ENCODE measurements around the gene PGM2.
"Not testable (repeated sequence)": the region's sequence is repeated elsewhere in the genome, so short reads cannot be mapped to it uniquely, and the experiment has no call there.

Gene PGM2

GRCh38 chr4:37799941-37800554 lies 26.4 kb upstream of the PGM2 start:
- H3K4me3 ChIP-seq (ENCODE audit: low read length): no peak overlapping the region

DNA sequence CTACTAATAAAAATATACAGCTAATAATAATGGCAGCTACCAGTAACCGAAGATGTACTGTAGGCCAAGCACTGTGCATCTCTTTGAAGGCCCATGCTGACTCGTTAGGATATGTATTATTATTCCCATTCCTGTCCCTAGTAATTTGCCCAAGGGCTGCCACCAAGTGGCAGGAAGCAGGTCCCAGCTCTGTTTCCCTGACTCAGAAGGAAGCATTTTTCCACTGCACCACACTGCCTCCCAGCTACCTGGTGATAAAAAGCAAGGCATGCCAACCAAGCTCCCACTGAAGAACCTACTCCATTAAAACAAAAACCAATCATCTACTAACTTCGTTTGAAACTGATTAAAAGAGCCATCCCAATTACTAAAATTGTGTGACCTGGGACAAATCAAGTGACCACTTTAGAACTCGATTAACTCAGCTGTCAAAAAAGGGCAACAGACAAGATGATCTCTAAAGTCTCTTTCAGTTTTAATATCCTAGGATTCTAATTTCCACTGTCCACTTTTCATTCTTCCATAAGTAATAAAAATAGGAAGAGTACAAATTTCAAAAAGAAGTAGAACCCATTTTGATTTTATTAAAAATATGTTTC lies 24.3 kb upstream of the PGM2 start:
- no peak for TF ChIP-seq ZNF274 (IDR thresholded peaks at IDR 0.05; ENCODE audit: low read depth, low read length)
- no peak overlapping the region for H3K4me3 ChIP-seq (ENCODE audit: low read length)

More at GRCh38 chr4:37799941-37800554, 26.4 kb upstream of the PGM2 start:
- no peak for TF ChIP-seq ZNF274 (IDR thresholded peaks at IDR 0.05; ENCODE audit: low read depth, low read length)

- no peak overlapping the region for H3K4me3 ChIP-seq (ENCODE audit: low read length)
- no peak for TF ChIP-seq ZNF274 (IDR thresholded peaks at IDR 0.05; ENCODE audit: low read depth, low read length)
Observed at GRCh38 chr4:37803348-37803973, 23.0 kb upstream of the PGM2 start.

GRCh38 chr4:37805091-37805490 lies 21.4 kb upstream of the PGM2 start:
- H3K4me3 ChIP-seq (ENCODE audit: low read length): no peak overlapping the region
- TF ChIP-seq ZNF274 (IDR thresholded peaks at IDR 0.05; ENCODE audit: low read depth, low read length): no peak

DNA sequence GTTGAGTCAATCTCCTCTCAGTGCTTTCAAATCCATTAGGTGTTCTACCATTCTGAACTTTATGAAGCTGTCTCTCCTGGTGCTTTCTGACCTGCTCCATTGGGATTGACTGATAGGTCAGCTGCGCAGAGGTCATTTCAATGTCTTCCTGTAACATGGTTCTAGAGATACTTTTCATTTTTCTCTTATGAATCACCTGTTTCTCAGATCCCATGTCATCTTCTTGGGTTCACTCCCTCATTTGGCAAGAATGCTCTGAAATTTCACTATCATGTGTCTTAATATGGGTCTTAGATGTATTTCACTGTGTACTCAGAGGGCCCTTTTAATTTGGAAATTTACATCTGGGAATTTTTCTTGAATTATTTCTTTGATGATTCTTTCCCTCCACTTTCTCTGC lies 13.8 kb upstream of the PGM2 start:
- TF ChIP-seq ZNF274 (IDR thresholded peaks at IDR 0.05; ENCODE audit: low read depth, low read length): no peak
- no peak overlapping the region for H3K4me3 ChIP-seq (ENCODE audit: low read length)

GRCh38 chr4:37815591-37815990 lies 10.9 kb upstream of the PGM2 start:
- TF ChIP-seq ZNF274 (IDR thresholded peaks at IDR 0.05; ENCODE audit: low read depth, low read length): no peak
- H3K4me3 ChIP-seq (ENCODE audit: low read length): no peak overlapping the region

- H3K4me3 ChIP-seq (ENCODE audit: low read length): no peak overlapping the region
- TF ChIP-seq ZNF274 (IDR thresholded peaks at IDR 0.05; ENCODE audit: low read depth, low read length): no peak
Observed at GRCh38 chr4:37816006-37816405, 10.5 kb upstream of the PGM2 start.

- H3K4me3 ChIP-seq (ENCODE audit: low read length): no peak overlapping the region
Observed at GRCh38 chr4:37816719-37817118, 9.8 kb upstream of the PGM2 start.

GRCh38 chr4:37818752-37819151 lies 7.7 kb upstream of the PGM2 start:
- no peak for TF ChIP-seq ZNF274 (IDR thresholded peaks at IDR 0.05; ENCODE audit: low read depth, low read length)
- H3K4me3 ChIP-seq (ENCODE audit: low read length): no peak overlapping the region

More at GRCh38 chr4:37816719-37817118, 9.8 kb upstream of the PGM2 start:
- no peak for TF ChIP-seq ZNF274 (IDR thresholded peaks at IDR 0.05; ENCODE audit: low read depth, low read length)

- not testable (repeated sequence) for H3K4me3 ChIP-seq (ENCODE audit: low read length)
Observed at GRCh38 chr4:37820458-37820857, 6.0 kb upstream of the PGM2 start.

GRCh38 chr4:37821953-37822605 lies 4.4 kb upstream of the PGM2 start:
- no peak overlapping the region for H3K4me3 ChIP-seq (ENCODE audit: low read length)
- TF ChIP-seq ZNF274 (IDR thresholded peaks at IDR 0.05; ENCODE audit: low read depth, low read length): no peak

DNA sequence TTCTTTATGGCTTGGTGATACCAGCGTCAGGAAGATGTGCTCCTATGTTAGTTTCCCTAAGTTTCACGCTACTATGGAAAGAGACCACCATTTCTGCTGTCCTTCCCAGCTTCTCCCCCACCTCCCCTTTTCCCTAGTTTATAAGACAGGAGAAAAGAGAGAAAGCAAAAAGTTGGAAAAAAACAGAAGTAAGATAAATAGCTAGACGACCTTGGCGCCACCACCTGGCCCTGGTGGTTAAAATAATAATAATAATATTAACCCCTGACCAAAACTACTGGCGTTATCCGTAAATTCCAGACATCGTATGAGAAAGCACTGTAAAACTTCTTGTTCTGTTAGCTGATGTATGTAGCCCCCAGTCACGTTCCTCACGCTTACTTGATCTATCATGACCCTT lies 985 bp upstream of the PGM2 start:
- peak overlapping the region; percentile 83 for H3K4me3 ChIP-seq (ENCODE audit: low read length)

GRCh38 chr4:37825968-37826294 lies 555 bp upstream of the PGM2 start:
- no peak for TF ChIP-seq ZNF274 (IDR thresholded peaks at IDR 0.05; ENCODE audit: low read depth, low read length)
- peak overlapping the region; percentile 83 for H3K4me3 ChIP-seq (ENCODE audit: low read length)

DNA sequence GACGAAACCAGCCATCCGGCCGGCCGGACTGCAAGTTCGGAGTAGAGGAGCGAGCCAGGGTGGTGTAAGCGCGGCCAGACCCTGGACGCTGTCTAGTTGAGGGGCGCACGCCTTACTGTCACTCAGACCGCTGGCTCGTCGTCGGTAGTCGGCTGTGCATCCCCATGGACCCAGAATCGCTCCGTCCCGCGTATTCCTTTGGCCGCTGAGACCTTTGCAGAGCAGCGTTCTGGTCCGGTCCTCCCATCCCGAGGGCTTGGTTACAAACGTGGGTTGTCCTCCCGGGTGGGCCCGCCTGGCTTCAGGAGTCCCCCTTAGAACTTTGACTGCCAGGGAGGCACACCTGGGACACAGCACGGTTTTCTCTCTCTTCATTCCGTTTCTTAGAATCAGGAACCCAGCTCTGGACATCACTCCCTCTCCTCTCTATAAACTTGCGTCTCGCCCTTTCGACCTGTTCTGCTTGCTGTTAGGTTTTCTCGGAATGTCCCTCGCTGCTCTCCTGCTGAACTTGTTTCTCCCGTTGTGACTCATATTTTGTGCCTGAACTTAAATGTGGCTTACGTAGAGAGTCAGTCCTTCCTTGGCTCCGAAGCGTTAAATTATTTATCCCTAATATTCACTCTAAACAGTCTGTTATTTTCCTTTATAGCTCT lies 672 bp downstream of the PGM2 start:
- peak overlapping the region; percentile 83 for H3K4me3 ChIP-seq (ENCODE audit: low read length)
- TF ChIP-seq ZNF274 (IDR thresholded peaks at IDR 0.05; ENCODE audit: low read depth, low read length): no peak
